ENCODE measurements around the gene USP35. TPM values are rescaled to one million over a fixed set of nuclear protein-coding genes. Genes with fewer than 3 reads are reported as not detected.
"Not testable (repeated sequence)": the region's sequence is repeated elsewhere in the genome, so short reads cannot be mapped to it uniquely, and the experiment has no call there.

USP35 gene
- total RNA-seq, 2 donors from 2014 or later: 5.2 to 5.6 TPM

GRCh38 chr11:78170874-78171549 is 17.7 kb upstream of the USP35 start:
- Histone ChIP-seq H3K27ac (no peak overlapping the region), H3K9ac (ENCODE audit: low read depth in 2 of 2, low read length in 2 of 2) (no peak overlapping the region)
- intact Hi-C loops (cut with DNase I): no loop called here

GRCh38 chr11:78171951-78172350 is 16.8 kb upstream of the USP35 start:
- H3K27me3 ChIP-seq: no peaks in the 10 kb centered on the region
- TF ChIP-seq CTCF (IDR thresholded peaks at IDR 0.05): no peak
- DNase-seq: no peak
- no peak overlapping the region for H3K9ac ChIP-seq (ENCODE audit: low read depth in 2 of 2, low read length in 2 of 2)
- no peaks in the 10 kb centered on the region for H3K36me3 ChIP-seq
- intact Hi-C loops (cut with DNase I): no loop called here
- no peak overlapping the region for H3K4me3 ChIP-seq
- no peak overlapping the region for H3K27ac ChIP-seq
- H3K9me3 ChIP-seq: no peaks in the 10 kb centered on the region
- H3K4me1 ChIP-seq: no peaks in the 10 kb centered on the region

More at GRCh38 chr11:78170874-78171549, 17.7 kb upstream of the USP35 start:
- H3K36me3 ChIP-seq: no peaks in the 10 kb centered on the region
- no peaks in the 10 kb centered on the region for H3K27me3 ChIP-seq
- no peak for TF ChIP-seq CTCF (IDR thresholded peaks at IDR 0.05)
- no peaks in the 10 kb centered on the region for H3K4me1 ChIP-seq
- no peak overlapping the region for H3K4me3 ChIP-seq
- no peak for DNase-seq
- no peaks in the 10 kb centered on the region for H3K9me3 ChIP-seq

GRCh38 chr11:78175862-78176261 is 12.9 kb upstream of the USP35 start:
- H3K36me3 ChIP-seq; H3K4me1 ChIP-seq; DNase-seq; H3K4me3 ChIP-seq; H3K27ac ChIP-seq; H3K9me3 ChIP-seq; H3K9ac ChIP-seq (ENCODE audit: low read depth in 2 of 2, low read length in 2 of 2); intact Hi-C loops (cut with DNase I); H3K27me3 ChIP-seq: not testable (repeated sequence)

GRCh38 chr11:78176605-78177141 is 12.0 kb upstream of the USP35 start:
- DNase-seq: no peak
- H3K9ac ChIP-seq (ENCODE audit: low read depth in 2 of 2, low read length in 2 of 2): no peak overlapping the region
- H3K4me1 ChIP-seq: no peaks in the 10 kb centered on the region
- no peak overlapping the region for H3K4me3 ChIP-seq
- no peaks in the 10 kb centered on the region for H3K36me3 ChIP-seq
- H3K27ac ChIP-seq: no peak overlapping the region
- intact Hi-C loops (cut with DNase I): no loop called here
- H3K9me3 ChIP-seq: no peaks in the 10 kb centered on the region
- no peak for TF ChIP-seq CTCF (IDR thresholded peaks at IDR 0.05)
- H3K27me3 ChIP-seq: no peaks in the 10 kb centered on the region

- TF ChIP-seq CTCF (IDR thresholded peaks at IDR 0.05): no peak
- H3K4me1 ChIP-seq: no peaks in the 10 kb centered on the region
- no peak overlapping the region for H3K27ac ChIP-seq
- no peaks in the 10 kb centered on the region for H3K27me3 ChIP-seq
- H3K4me3 ChIP-seq: no peak overlapping the region
- no peaks in the 10 kb centered on the region for H3K36me3 ChIP-seq
- DNase-seq: no peak
- intact Hi-C loops (cut with DNase I): no loop called here
- H3K9ac ChIP-seq (ENCODE audit: low read depth in 2 of 2, low read length in 2 of 2): no peak overlapping the region
- H3K9me3 ChIP-seq: no peaks in the 10 kb centered on the region
Measured at GRCh38 chr11:78177216-78177615, 11.5 kb upstream of the USP35 start.

- DNase-seq: no peak
- Histone ChIP-seq H3K4me1 (no peaks in the 10 kb centered on the region), H3K36me3 (no peaks in the 10 kb centered on the region), H3K9me3 (no peaks in the 10 kb centered on the region), H3K4me3 (no peak overlapping the region), H3K9ac (ENCODE audit: low read depth in 2 of 2, low read length in 2 of 2) (no peak overlapping the region), H3K27me3 (no peaks in the 10 kb centered on the region), H3K27ac (no peak overlapping the region)
- intact Hi-C loops (cut with DNase I): no loop called here
- TF ChIP-seq CTCF (IDR thresholded peaks at IDR 0.05): no peak
Measured at GRCh38 chr11:78179459-78180071, 9.2 kb upstream of the USP35 start.

Measured in colonic mucosa (tissue), 4 donors.